SK-N-SH (cell line): Measurements from ENCODE around the gene THAP2.

Experiments
- EP300 ChIP-seq, 2 experiments: IDR thresholded peaks; 2 replicates each; pipeline versions ENCODE4 v1.4.0 to v1.6.1; 2012; ENCODE audit warnings: borderline replicate concordance in 1 of 2, low read depth in 1 of 2, low read length in 1 of 2
- EZH2phosphoT487 ChIP-seq: fragments of 200-600 bp; sonication (generic); IDR thresholded peaks from 2 replicates; pipeline ENCODE4 v1.6.1; 2017; ENCODE audit warnings: low read depth, mixed run types, mild to moderate bottlenecking, antibody characterized with exemption, moderate library complexity, borderline replicate concordance
- FOXJ3 ChIP-seq: sonication (generic); formaldehyde crosslinking; IDR thresholded peaks from 2 replicates; pipeline ENCODE4 v1.5.1; 2020; ENCODE audit warnings: mild to moderate bottlenecking, missing genetic modification reagents
- GATA2 ChIP-seq: sonication (generic); formaldehyde crosslinking; IDR thresholded peaks from 2 replicates; pipeline ENCODE4 v1.5.0; 2020; ENCODE audit warnings: mild to moderate bottlenecking, missing genetic modification reagents
- MAX ChIP-seq: IDR thresholded peaks from 2 replicates; pipeline ENCODE4 v1.4.0; 2012; ENCODE audit warnings: low read depth
- NFIC ChIP-seq: IDR thresholded peaks from 2 replicates; pipeline ENCODE4 v1.4.0; 2012; ENCODE audit warnings: borderline replicate concordance
- PBX3 ChIP-seq: IDR thresholded peaks from 2 replicates; pipeline ENCODE4; 2012
- POLR2AphosphoS5 ChIP-seq: IDR thresholded peaks from 2 replicates; pipeline ENCODE4 v1.6.1; 2012; ENCODE audit warnings: low read depth, low read length
- REST ChIP-seq: IDR thresholded peaks from 2 replicates; pipeline ENCODE4 v1.6.1; 2012; ENCODE audit warnings: mild to moderate bottlenecking, low read depth, low read length, moderate library complexity
- USF2 ChIP-seq: fragments of 150-350 bp; IDR thresholded peaks from 2 replicates; pipeline ENCODE4 v1.6.1; 2017; ENCODE audit warnings: antibody characterized with exemption, low read length, low read depth, borderline replicate concordance
- TF ChIP-seq, protein P1 (sequence below): fragments of 200-600 bp; sonication (generic); IDR thresholded peaks from 2 replicates; pipeline ENCODE4 v1.6.1; 2017; ENCODE audit warnings: antibody characterized with exemption, mild to moderate bottlenecking, moderate library complexity

GRCh38 chr12:71671311-71671710 lies 7.2 kb downstream of the THAP2 start:
- TF ChIP-seq GATA2 (CRISPR knock-in tag) (no peak), EZH2phosphoT487 (no peak), MAX (no peak), POLR2AphosphoS5 (no peak), USF2 (no peak), FOXJ3 (CRISPR knock-in tag) (no peak), PBX3 (no peak), REST (no peak), NFIC (no peak), EP300 (IDR thresholded peaks at IDR 0.05; ENCODE audit: borderline replicate concordance in 1 of 2, low read depth in 1 of 2, low read length in 1 of 2) (no peak)
- TF ChIP-seq, protein P1, sequence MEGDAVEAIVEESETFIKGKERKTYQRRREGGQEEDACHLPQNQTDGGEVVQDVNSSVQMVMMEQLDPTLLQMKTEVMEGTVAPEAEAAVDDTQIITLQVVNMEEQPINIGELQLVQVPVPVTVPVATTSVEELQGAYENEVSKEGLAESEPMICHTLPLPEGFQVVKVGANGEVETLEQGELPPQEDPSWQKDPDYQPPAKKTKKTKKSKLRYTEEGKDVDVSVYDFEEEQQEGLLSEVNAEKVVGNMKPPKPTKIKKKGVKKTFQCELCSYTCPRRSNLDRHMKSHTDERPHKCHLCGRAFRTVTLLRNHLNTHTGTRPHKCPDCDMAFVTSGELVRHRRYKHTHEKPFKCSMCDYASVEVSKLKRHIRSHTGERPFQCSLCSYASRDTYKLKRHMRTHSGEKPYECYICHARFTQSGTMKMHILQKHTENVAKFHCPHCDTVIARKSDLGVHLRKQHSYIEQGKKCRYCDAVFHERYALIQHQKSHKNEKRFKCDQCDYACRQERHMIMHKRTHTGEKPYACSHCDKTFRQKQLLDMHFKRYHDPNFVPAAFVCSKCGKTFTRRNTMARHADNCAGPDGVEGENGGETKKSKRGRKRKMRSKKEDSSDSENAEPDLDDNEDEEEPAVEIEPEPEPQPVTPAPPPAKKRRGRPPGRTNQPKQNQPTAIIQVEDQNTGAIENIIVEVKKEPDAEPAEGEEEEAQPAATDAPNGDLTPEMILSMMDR = no peak
